ENCODE results near the gene PGLYRP2. TPM values are rescaled to one million over a fixed set of nuclear protein-coding genes. Genes with fewer than 3 reads are reported as not detected.
"Not testable (repeated sequence)": the region's sequence is repeated elsewhere in the genome, so short reads cannot be mapped to it uniquely, and the experiment has no call there.

Gene PGLYRP2
- not detected for total RNA-seq

GRCh38 chr19:15479391-15480345 lies at the start of gene PGLYRP2:
Gene PGLYRP2, minus strand, starts transcription at chr19:15479501. Its CDS starts 130 bp downstream, at chr19:15479371.
- peak; percentile 68 for DNase-seq

- no peak for DNase-seq
Observed at GRCh38 chr19:15527705-15528104, 48.4 kb upstream of the PGLYRP2 start.

GRCh38 chr19:15526408-15526807 lies 47.1 kb upstream of the PGLYRP2 start:
- DNase-seq = no peak

GRCh38 chr19:15525291-15525690 lies 46.0 kb upstream of the PGLYRP2 start:
- DNase-seq = no peak

- DNase-seq = no peak
Observed at GRCh38 chr19:15524781-15525180, 45.5 kb upstream of the PGLYRP2 start.

GRCh38 chr19:15519433-15519976 lies 40.2 kb upstream of the PGLYRP2 start:
- DNase-seq = no peak

DNA sequence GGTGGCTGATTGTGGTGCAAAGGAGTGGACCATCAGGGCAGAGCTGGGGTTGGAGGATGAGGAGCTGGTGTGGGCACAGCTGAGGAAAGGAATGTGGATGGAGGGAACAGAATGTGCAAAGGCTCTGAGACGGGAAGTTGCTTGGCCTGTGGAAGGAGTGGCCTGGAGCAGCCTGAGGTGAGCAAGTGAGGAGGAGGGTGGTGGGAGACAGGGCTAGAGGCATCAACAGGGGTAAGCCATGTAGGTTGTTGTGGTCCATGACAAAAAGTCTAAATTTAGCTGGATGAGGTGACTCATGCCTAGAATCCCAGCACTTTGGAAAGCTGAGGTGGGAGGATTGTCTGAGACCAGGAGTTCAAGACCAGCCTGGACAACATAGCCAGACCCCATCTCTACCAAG lies 38.5 kb upstream of the PGLYRP2 start:
- DNase-seq = no peak

DNA sequence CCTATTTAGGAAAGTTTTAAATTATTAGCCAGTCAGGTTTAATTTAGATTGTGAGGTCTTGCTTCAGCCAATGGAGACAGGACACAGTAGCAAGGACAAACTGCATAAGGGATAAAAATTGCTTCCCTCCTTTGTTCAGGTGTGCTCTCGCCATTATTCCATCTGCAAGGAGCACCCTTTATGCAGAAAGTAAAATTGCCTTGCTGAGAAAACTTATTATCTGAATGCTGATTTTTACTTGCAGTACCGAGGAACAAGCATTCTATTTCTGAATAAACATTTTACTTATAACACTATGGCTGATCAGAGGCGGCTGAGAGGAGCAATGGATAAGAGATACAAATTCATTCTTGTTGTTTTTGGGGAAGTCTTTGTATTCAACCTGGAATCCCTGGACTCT lies 37.1 kb upstream of the PGLYRP2 start:
- no peak for DNase-seq

DNA sequence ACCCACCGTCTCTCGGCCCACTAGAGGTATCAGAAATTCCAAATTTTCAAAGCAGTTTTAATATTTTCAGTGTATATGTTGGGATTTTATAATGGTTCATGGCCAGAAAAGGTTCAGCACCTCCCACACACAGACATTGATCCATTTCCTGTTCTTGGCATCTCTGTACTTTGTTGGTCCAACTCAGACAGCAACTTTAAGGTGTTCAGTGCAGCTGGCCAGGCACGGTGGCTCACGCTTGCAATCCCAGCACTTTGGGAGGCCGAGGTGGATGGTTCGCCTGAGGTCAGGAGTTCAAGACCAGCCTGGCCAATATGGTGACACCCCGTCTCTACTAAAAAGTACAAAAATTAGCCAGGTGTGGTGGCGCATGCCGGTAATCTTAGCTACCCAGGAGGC lies 35.9 kb upstream of the PGLYRP2 start:
- not testable (repeated sequence) for DNase-seq

- DNase-seq = no peak
Observed at GRCh38 chr19:15511671-15512424, 32.5 kb upstream of the PGLYRP2 start.

DNA sequence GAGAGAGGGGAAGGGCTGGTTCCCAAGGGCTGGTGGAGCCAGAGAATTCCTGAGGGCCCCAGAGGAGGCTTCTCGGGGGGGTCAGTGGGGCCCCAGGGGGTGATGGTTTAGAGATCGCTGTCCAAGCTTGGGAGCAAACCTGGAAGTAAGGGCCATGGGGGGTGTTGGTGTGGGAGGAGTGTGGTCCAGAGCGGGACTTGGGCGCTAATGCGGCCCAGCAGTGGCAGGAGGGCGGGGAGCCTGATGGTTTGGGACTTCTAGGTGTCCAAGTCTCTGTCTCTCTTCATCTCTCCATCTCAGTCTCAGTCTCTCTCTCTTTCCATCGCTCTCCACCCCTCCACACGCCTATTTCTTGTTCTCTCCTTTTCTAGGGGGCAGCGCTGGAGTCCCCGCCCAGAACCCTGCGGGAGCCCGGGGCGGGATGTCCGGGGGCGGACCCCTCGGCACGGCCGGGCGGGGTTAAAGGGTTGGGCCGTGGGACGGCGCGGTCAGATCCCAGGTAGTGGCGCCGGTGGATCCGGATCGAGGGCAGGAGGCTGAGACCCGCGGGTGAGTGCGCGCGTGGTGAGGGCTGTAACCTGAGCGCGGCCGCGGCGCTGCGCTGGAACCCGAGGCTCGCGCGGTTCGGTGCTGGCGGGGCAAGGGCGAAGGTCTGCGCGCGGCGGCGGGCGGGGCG lies 28.9 kb upstream of the PGLYRP2 start, which contains the start of gene CYP4F22:
TSS of gene CYP4F22 (plus strand) at position 491 of the 676 bp plus-strand sequence. CDS start 16,812 bp downstream, outside the sequence.
- no peak for DNase-seq

DNA sequence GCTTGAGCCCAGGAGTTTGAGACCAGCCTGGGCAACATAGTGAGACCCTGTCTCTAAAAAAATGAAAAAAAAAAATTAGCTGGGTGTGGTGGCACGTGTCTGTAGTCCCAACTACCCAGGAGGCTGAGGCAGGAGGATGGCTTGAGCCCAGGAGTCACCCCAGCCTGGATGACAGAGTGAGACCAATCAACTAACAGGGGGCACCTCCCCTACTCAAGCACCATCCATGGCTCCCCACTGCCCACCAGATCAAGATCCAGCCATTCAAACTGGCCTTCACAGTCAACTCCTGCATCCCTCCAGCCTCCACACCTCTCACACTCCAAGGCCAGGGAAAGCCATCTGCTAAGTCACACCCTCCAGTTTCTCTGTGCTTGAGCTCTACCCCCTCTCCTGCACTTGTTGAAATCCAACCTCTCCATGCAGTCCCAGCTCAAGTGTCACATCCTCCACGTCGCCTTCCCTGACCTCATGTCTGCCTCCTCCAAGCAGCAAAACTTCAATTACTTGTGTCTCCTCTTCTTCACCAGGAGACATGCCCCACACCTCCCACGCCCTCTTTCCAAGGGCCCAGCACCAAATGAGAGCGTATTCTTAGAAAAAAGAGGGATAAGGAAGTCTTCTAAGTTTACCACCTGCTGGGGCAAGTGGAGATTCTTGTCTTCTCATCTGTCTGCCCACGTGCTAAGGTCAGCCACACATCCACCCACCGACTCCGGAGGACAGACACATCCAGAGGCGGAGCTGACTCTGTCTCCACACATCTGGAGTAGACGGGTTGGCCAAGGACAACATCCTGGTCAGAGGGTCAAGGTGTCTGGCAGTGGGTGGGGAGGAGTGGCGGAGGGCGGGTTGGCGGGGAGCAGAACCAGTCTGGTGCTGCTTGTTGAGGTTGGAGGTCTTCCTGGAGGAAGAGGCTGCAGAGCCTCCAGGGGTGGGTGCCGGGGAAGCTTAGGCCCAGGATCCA lies 28.1 kb upstream of the PGLYRP2 start:
- DNase-seq = no peak

- no peak for DNase-seq
Observed at GRCh38 chr19:15506074-15506571, 26.8 kb upstream of the PGLYRP2 start.

- no peak for DNase-seq
Observed at GRCh38 chr19:15502264-15502663, 23.0 kb upstream of the PGLYRP2 start.

DNA sequence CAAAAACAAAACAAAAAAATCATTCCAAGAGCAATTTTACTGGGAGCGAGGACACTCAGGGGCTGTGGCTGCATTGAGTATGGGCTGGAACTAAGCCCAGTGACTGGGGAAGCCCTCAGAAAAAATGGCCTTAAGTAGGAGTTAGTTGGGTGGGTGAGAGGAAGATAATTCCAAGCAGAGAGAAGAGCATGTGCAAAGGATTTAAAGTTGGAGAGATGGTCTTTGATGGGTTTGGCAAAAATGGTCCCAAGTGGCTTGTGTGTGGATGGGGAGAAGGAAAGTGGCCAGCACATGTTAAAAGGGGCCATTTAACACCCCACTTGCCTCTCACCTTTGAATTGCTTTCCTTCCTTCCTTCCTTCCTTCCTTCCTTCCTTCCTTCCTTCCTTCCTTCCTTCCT lies 22.3 kb upstream of the PGLYRP2 start:
- DNase-seq = no peak

- no peak for DNase-seq
Observed at GRCh38 chr19:15498910-15499309, 19.6 kb upstream of the PGLYRP2 start.

GRCh38 chr19:15498156-15498858 lies 19.0 kb upstream of the PGLYRP2 start:
- DNase-seq = no peak

GRCh38 chr19:15495151-15495550 lies 15.8 kb upstream of the PGLYRP2 start:
- DNase-seq = no peak

GRCh38 chr19:15488489-15489226 lies 9.4 kb upstream of the PGLYRP2 start:
- DNase-seq = no peak

Data from occipital lobe (tissue), 2 donors.